CD4-positive, alpha-beta T cell (primary cell): ENCODE data around the gene MGRN1. TPM values are rescaled to one million over a fixed set of nuclear protein-coding genes. Genes with fewer than 3 reads are reported as not detected.

Experiments used
- ATAC-seq: fragments of 200-7000 bp; cut with Tn5 transposase; one replicate; pipeline ENCODE4 v1.10.0; 2022; ENCODE audit warnings: mild to moderate bottlenecking; ENCODE audit not compliant: poor library complexity
- CTCF ChIA-PET: fragments of 350-600 bp; sonication (Branson Sonifier 250); formaldehyde crosslinking; loops from one replicate; lab custom pipeline; 2021; ENCODE audit warnings: antibody characterized with exemption, inconsistent platforms; lab: Charles Lee
- POLR2A ChIA-PET: fragments of 350-600 bp; sonication (Branson Sonifier 250); formaldehyde crosslinking; loops from one replicate; lab custom pipeline; 2021; ENCODE audit warnings: antibody characterized with exemption, inconsistent platforms; lab: Charles Lee
- DNase-seq, 14 experiments: peaks; one replicate each; pipeline ENCODE4 v3.0.0-alpha.2; 2013 to 2020; ENCODE audit warnings: mixed read lengths in 2 of 14
- H3K27ac ChIP-seq, 2 donors: one replicate each; pipeline versions ENCODE4 v1.5.1 to v1.7.0; 2013; ENCODE audit warnings: low read length in 2 of 2, low read depth in 1 of 2, mild to moderate bottlenecking in 1 of 2
- H3K27me3 ChIP-seq, 2 experiments: 1 replicate in 1 of 2; 2 replicates in 1 of 2; pipeline versions ENCODE4 v1.6.1 to v1.7.0; 2013; ENCODE audit warnings: low read length in 2 of 2, control low read depth in 1 of 2, mild to moderate bottlenecking in 1 of 2, moderate library complexity in 1 of 2; ENCODE audit not compliant: insufficient read depth in 2 of 2, control insufficient read depth in 1 of 2
- H3K36me3 ChIP-seq: one replicate; pipeline ENCODE4 v1.6.1; 2013; ENCODE audit warnings: low read length, control low read depth; ENCODE audit not compliant: insufficient read depth
- H3K4me1 ChIP-seq: one replicate; pipeline ENCODE4 v1.6.1; 2013; ENCODE audit warnings: low read length, control low read depth; ENCODE audit not compliant: insufficient read depth
- H3K4me3 ChIP-seq: one replicate; pipeline ENCODE4 v1.5.1; 2013; ENCODE audit warnings: mild to moderate bottlenecking, low read length, moderate library complexity
- H3K9me3 ChIP-seq, 2 experiments: 1 replicate in 1 of 2; 2 replicates in 1 of 2; pipeline versions ENCODE4 v1.6.1 to v1.7.0; 2013; ENCODE audit warnings: low read length in 2 of 2, mild to moderate bottlenecking in 2 of 2, control low read depth in 1 of 2, moderate library complexity in 1 of 2; ENCODE audit not compliant: control insufficient read depth in 1 of 2, insufficient read depth in 1 of 2
- H3K27ac Mint-ChIP-seq: one replicate; pipeline ENCODE4 v1.8.0; 2020; ENCODE audit warnings: mixed read lengths
- H3K27me3 Mint-ChIP-seq: one replicate; pipeline ENCODE4 v1.8.0; 2021; ENCODE audit warnings: mixed read lengths
- H3K36me3 Mint-ChIP-seq: one replicate; pipeline ENCODE4 v1.8.0; 2021; ENCODE audit warnings: low read depth, mixed read lengths
- H3K4me1 Mint-ChIP-seq: one replicate; pipeline ENCODE4 v1.8.0; 2021; ENCODE audit warnings: low read depth, mixed read lengths
- H3K4me3 Mint-ChIP-seq: one replicate; pipeline ENCODE4 v1.8.0; 2020; ENCODE audit warnings: mild to moderate bottlenecking, mixed read lengths
- H3K9me3 Mint-ChIP-seq: one replicate; pipeline ENCODE4 v1.8.0; 2020; ENCODE audit warnings: mixed read lengths
- CTCF ChIP-seq: fragments of 200-600 bp; IDR thresholded peaks from one replicate; pipeline ENCODE4 v1.8.0; 2022; ENCODE audit warnings: antibody characterized with exemption, mild to moderate bottlenecking
- intact Hi-C, 2 experiments: fragments of 100-400 bp; cut with DNase I in 1 of 2; cut with micrococcal nuclease in 1 of 2; formaldehyde crosslinking; loops; one replicate each; pipeline versions ENCODE4 v1.15.1 to v1.9.0; 2023 to 2025; cut with DNase I, micrococcal nuclease
- total RNA-seq, 174 experiments: library from RNA in 2 of 174; stranded (reverse) in 2 of 174; gene quantifications; one replicate each; pipeline ENCODE4 v1.2.3 and lab custom pipeline; 2021 to 2026

The MGRN1 gene
- total RNA-seq, 2 experiments from 2014 or later: 45.9 to 48.6 TPM

GRCh38 chr16:4726616-4727015 is 102.0 kb downstream of the MGRN1 start:
- Mint-ChIP-seq H3K9me3 (no peaks in the 10 kb centered on the region), H3K4me1 (peaks cover under 1% of the 10 kb centered on the region), H3K27ac (no peak overlapping the region), H3K36me3 (peaks cover 60% of the 10 kb centered on the region), H3K4me3 (no peak overlapping the region), H3K27me3 (no peaks in the 10 kb centered on the region)
- DNase-seq: no peak
- intact Hi-C loops: no loop called here
- no peaks in the 10 kb centered on the region for H3K27me3 ChIP-seq
- TF ChIP-seq CTCF: no peak
- H3K9me3 ChIP-seq: no peaks in the 10 kb centered on the region
- ChIA-PET CTCF (no interaction called here), POLR2A (no interaction called here)
- no peak overlapping the region for H3K4me3 ChIP-seq
- H3K36me3 ChIP-seq: peaks cover 51% of the 10 kb centered on the region
- no peak overlapping the region for H3K27ac ChIP-seq
- no peaks in the 10 kb centered on the region for H3K4me1 ChIP-seq
- no peak for ATAC-seq

GRCh38 chr16:4728676-4729075 is 104.0 kb downstream of the MGRN1 start:
- ATAC-seq (no peak), DNase-seq (no peak)
- Histone ChIP-seq H3K27me3 (no peaks in the 10 kb centered on the region), H3K9me3 (no peaks in the 10 kb centered on the region), H3K4me1 (peaks cover 6% of the 10 kb centered on the region), H3K36me3 (peaks cover 41% of the 10 kb centered on the region), H3K27ac (no peak overlapping the region), H3K4me3 (no peak overlapping the region)
- no peak for TF ChIP-seq CTCF
- intact Hi-C loops: no loop called here
- Mint-ChIP-seq H3K9me3 (no peaks in the 10 kb centered on the region), H3K27me3 (no peaks in the 10 kb centered on the region), H3K4me1 (peaks cover 16% of the 10 kb centered on the region), H3K27ac (no peak overlapping the region), H3K36me3 (peaks cover 52% of the 10 kb centered on the region), H3K4me3 (no peak overlapping the region)
- ChIA-PET POLR2A (no interaction called here), CTCF (no interaction called here)

- CTCF ChIA-PET: no interaction called here
- intact Hi-C loops: loop anchor here in 1 of 2 experiments (10.0 kb wide), 3 partner anchors 225 to 345 kb away; partner anchors contain the start of genes ALG1, NAGPA and SEC14L5
- H3K27me3 Mint-ChIP-seq: no peaks in the 10 kb centered on the region
- peaks cover 25% of the 10 kb centered on the region for H3K4me1 Mint-ChIP-seq
- ATAC-seq (no peak), DNase-seq (no peak)
- H3K4me3 Mint-ChIP-seq: no peak overlapping the region
- H3K4me3 ChIP-seq: no peak overlapping the region
- peaks cover 13% of the 10 kb centered on the region for H3K4me1 ChIP-seq
- H3K27ac ChIP-seq: no peak overlapping the region
- TF ChIP-seq CTCF: no peak
- no peak overlapping the region for H3K27ac Mint-ChIP-seq
- no peaks in the 10 kb centered on the region for H3K27me3 ChIP-seq
- POLR2A ChIA-PET: no interaction called here
- H3K9me3 Mint-ChIP-seq: no peaks in the 10 kb centered on the region
- H3K36me3 Mint-ChIP-seq: peaks cover 53% of the 10 kb centered on the region
- peaks cover 32% of the 10 kb centered on the region for H3K36me3 ChIP-seq
- H3K9me3 ChIP-seq: no peaks in the 10 kb centered on the region
Observed at GRCh38 chr16:4729876-4730275, 105.2 kb downstream of the MGRN1 start.
